OCI-LY1 (cell line): ENCODE data around the gene PTPN12.

Experiments used
- H2AFZ ChIP-seq: fragments of 200-600 bp; sonication (generic), shearing (Covaris generic); 2 replicates; pipeline ENCODE4 v1.6.0; 2014; ENCODE audit warnings: antibody characterized with exemption, mild to moderate bottlenecking, low read length
- H3F3A ChIP-seq: fragments of 200-600 bp; sonication (generic), shearing (Covaris generic); 2 replicates; pipeline ENCODE4 v1.6.0; 2014; ENCODE audit warnings: mild to moderate bottlenecking, antibody characterized with exemption, low read length, moderate library complexity; ENCODE audit not compliant: insufficient read depth
- H3K27ac ChIP-seq: fragments of 200-600 bp; sonication (generic); 2 replicates; pipeline ENCODE4 v1.5.1; 2014; ENCODE audit warnings: low read length, mixed run types, mild to moderate bottlenecking, low read depth; ENCODE audit not compliant: poor library complexity, severe bottlenecking
- H3K27me3 ChIP-seq: fragments of 200-600 bp; sonication (generic); 2 replicates; pipeline ENCODE4 v1.6.0; 2014; ENCODE audit warnings: antibody characterized with exemption, mild to moderate bottlenecking, low read length, moderate library complexity; ENCODE audit not compliant: insufficient read depth
- H3K36me3 ChIP-seq: fragments of 200-600 bp; sonication (generic); 2 replicates; pipeline ENCODE4 v1.6.1; 2014; ENCODE audit warnings: mild to moderate bottlenecking, antibody characterized with exemption, low read length, moderate library complexity, mixed read lengths; ENCODE audit not compliant: insufficient read depth
- H3K4me1 ChIP-seq: fragments of 200-600 bp; sonication (generic); 2 replicates; pipeline ENCODE4 v1.5.1; 2014; ENCODE audit warnings: mild to moderate bottlenecking, low read length, moderate library complexity; ENCODE audit not compliant: insufficient read depth, severe bottlenecking
- H3K4me2 ChIP-seq: fragments of 200-600 bp; sonication (generic), shearing (Covaris generic); 2 replicates; pipeline ENCODE4 v1.6.1; 2014; ENCODE audit warnings: low read length
- H3K4me3 ChIP-seq: fragments of 200-600 bp; sonication (generic); 2 replicates; pipeline ENCODE4 v1.5.1; 2014; ENCODE audit warnings: low read length, low read depth, mild to moderate bottlenecking, mixed read lengths; ENCODE audit not compliant: poor library complexity, severe bottlenecking
- H3K79me2 ChIP-seq: fragments of 200-600 bp; shearing (Covaris generic); 2 replicates; pipeline ENCODE4 v1.6.1; 2016; ENCODE audit warnings: mixed run types, low read length, mixed read lengths; ENCODE audit not compliant: insufficient read depth
- H3K9ac ChIP-seq: fragments of 200-600 bp; sonication (generic), shearing (Covaris generic); 2 replicates; pipeline ENCODE4 v1.6.1; 2014; ENCODE audit warnings: mild to moderate bottlenecking, low read length, mixed read lengths
- H3K9me2 ChIP-seq: fragments of 200-600 bp; sonication (generic), shearing (Covaris generic); 2 replicates; pipeline ENCODE4 v1.6.1; 2014; ENCODE audit warnings: low read depth, mild to moderate bottlenecking, low read length, mixed read lengths
- H3K9me3 ChIP-seq: fragments of 200-600 bp; shearing (Covaris generic); 2 replicates; pipeline ENCODE4 v1.6.1; 2014; ENCODE audit warnings: low read length, mixed read lengths
- H4K20me1 ChIP-seq: fragments of 200-600 bp; sonication (generic), shearing (Covaris generic); 2 replicates; pipeline ENCODE4 v1.6.0; 2016; ENCODE audit warnings: mild to moderate bottlenecking, low read length; ENCODE audit not compliant: insufficient read depth
- CTCF ChIP-seq: fragments of 200-600 bp; sonication (generic), shearing (Covaris generic); IDR thresholded peaks from 2 replicates; pipeline ENCODE4 v1.5.1; 2017; ENCODE audit warnings: mild to moderate bottlenecking, antibody characterized with exemption, low read length, moderate library complexity, mixed read lengths
- EZH2 ChIP-seq: fragments of 200-600 bp; sonication (generic), shearing (Covaris generic); IDR thresholded peaks from 2 replicates; pipeline ENCODE4 v1.8.0; 2017; ENCODE audit warnings: borderline replicate concordance, mixed run types, mild to moderate bottlenecking, antibody characterized with exemption, low read length, moderate library complexity, mixed read lengths

The PTPN12 gene

GRCh38 chr7:77563275-77563674, 26.2 kb downstream of the PTPN12 start:
- Histone ChIP-seq H4K20me1 (no peaks in the 10 kb centered on the region), H3K36me3 (no peaks in the 10 kb centered on the region), H3K9ac (no peak overlapping the region), H3F3A (peaks cover 3% of the 10 kb centered on the region; the same call in 1 of the 2 replicates), H3K4me1 (peaks cover 12% of the 10 kb centered on the region), H3K27me3 (no peaks in the 10 kb centered on the region), H3K9me3 (no peaks in the 10 kb centered on the region), H3K27ac (no peak overlapping the region), H3K4me3 (no peak overlapping the region), H3K4me2 (no peak overlapping the region), H3K79me2 (peaks cover 8% of the 10 kb centered on the region; the same call in 1 of the 2 replicates), H2AFZ (no peak overlapping the region), H3K9me2 (no peaks in the 10 kb centered on the region)
- TF ChIP-seq CTCF (no peak), EZH2 (no peak)

- H3K27ac ChIP-seq: no peak overlapping the region
- no peak overlapping the region for H2AFZ ChIP-seq
- no peaks in the 10 kb centered on the region for H3K9me2 ChIP-seq
- no peaks in the 10 kb centered on the region for H3K36me3 ChIP-seq
- H3K4me2 ChIP-seq: no peak overlapping the region
- H3K9ac ChIP-seq: no peak overlapping the region
- peaks cover 8% of the 10 kb centered on the region; the same call in 1 of the 2 replicates for H3K79me2 ChIP-seq
- H3K27me3 ChIP-seq: no peaks in the 10 kb centered on the region
- TF ChIP-seq CTCF (no peak), EZH2 (no peak)
- H3K4me1 ChIP-seq: peaks cover 6% of the 10 kb centered on the region
- no peaks in the 10 kb centered on the region for H4K20me1 ChIP-seq
- no peaks in the 10 kb centered on the region for H3K9me3 ChIP-seq
- no peak overlapping the region for H3K4me3 ChIP-seq
- H3F3A ChIP-seq: no peaks in the 10 kb centered on the region
These were observed 28.8 kb downstream of the PTPN12 start for GRCh38 chr7:77565917-77566316.

- Histone ChIP-seq H4K20me1 (no peaks in the 10 kb centered on the region), H3K79me2 (peaks cover 8% of the 10 kb centered on the region; the same call in 1 of the 2 replicates), H3K4me1 (peaks cover 1% of the 10 kb centered on the region), H3K9ac (no peak overlapping the region), H3K4me3 (no peak overlapping the region), H3K4me2 (no peak overlapping the region), H2AFZ (no peak overlapping the region), H3F3A (no peaks in the 10 kb centered on the region), H3K9me3 (no peaks in the 10 kb centered on the region), H3K27me3 (no peaks in the 10 kb centered on the region), H3K27ac (no peak overlapping the region), H3K9me2 (no peaks in the 10 kb centered on the region), H3K36me3 (no peaks in the 10 kb centered on the region)
- no peak for TF ChIP-seq CTCF
- no peak for TF ChIP-seq EZH2
These were observed 29.3 kb downstream of the PTPN12 start for GRCh38 chr7:77566421-77566820.
